Keratinocyte (primary cell): ENCODE data around the gene F7. TPM values are rescaled to one million over a fixed set of nuclear protein-coding genes. Genes with fewer than 3 reads are reported as not detected.

Experiments
- DNase-seq: peaks from one replicate; pipeline ENCODE4 v3.0.0-alpha.2; 2011; ENCODE audit warnings: low read depth, missing footprints, low spot score
- FAIRE-seq: peaks from 2 replicates; lab custom pipeline; 2011; peaks lifted over from hg19 to GRCh38; lab: Jason Lieb, UNC
- H2AFZ ChIP-seq: 2 replicates; pipeline ENCODE4 v1.6.0; 2012; ENCODE audit warnings: low read length, control low read depth, inconsistent platforms; ENCODE audit not compliant: control insufficient read depth
- H3K27ac ChIP-seq: 2 replicates; pipeline ENCODE4 v1.5.1; 2011; ENCODE audit warnings: low read length; ENCODE audit not compliant: control insufficient read depth, insufficient read depth
- H3K27me3 ChIP-seq: 3 replicates; pipeline ENCODE4 v1.6.0; 2011; ENCODE audit warnings: low read length; ENCODE audit not compliant: control insufficient read depth, insufficient read depth; ENCODE audit errors: extremely low read depth
- H3K36me3 ChIP-seq, 2 experiments: 2 replicates in 1 of 2; 3 replicates in 1 of 2; pipeline ENCODE4 v1.5.1; 2011; ENCODE audit warnings: low read length in 2 of 2, mild to moderate bottlenecking in 1 of 2; ENCODE audit not compliant: control insufficient read depth in 2 of 2, insufficient read depth in 2 of 2; ENCODE audit errors: extremely low read depth in 1 of 2
- H3K4me1 ChIP-seq: 3 replicates; pipeline ENCODE4 v1.5.1; 2011; ENCODE audit warnings: low read length; ENCODE audit not compliant: control insufficient read depth, insufficient read depth; ENCODE audit errors: extremely low read depth
- H3K4me2 ChIP-seq: 3 replicates; pipeline ENCODE4 v1.6.0; 2011; ENCODE audit warnings: low read depth, low read length; ENCODE audit not compliant: control insufficient read depth, insufficient read depth; ENCODE audit errors: extremely low read depth
- H3K4me3 ChIP-seq, 3 experiments: fragments of 200-600 bp in 1 of 3; sonication (generic) in 1 of 3; 2 replicates in 2 of 3; 3 replicates in 1 of 3; pipeline ENCODE4 v1.5.1; 2011 to 2016; ENCODE audit warnings: low read length in 3 of 3, mild to moderate bottlenecking in 3 of 3, control low read depth in 2 of 3, inconsistent platforms in 1 of 3, low read depth in 1 of 3, mixed read lengths in 1 of 3, mixed run types in 1 of 3, moderate library complexity in 1 of 3; ENCODE audit not compliant: control insufficient read depth in 2 of 3, insufficient read depth in 2 of 3; ENCODE audit errors: extremely low read depth in 1 of 3
- H3K79me2 ChIP-seq: 2 replicates; pipeline ENCODE4 v1.6.0; 2012; ENCODE audit warnings: low read length; ENCODE audit not compliant: control insufficient read depth, insufficient read depth
- H3K9ac ChIP-seq: 3 replicates; pipeline ENCODE4 v1.6.0; 2011; ENCODE audit warnings: low read length; ENCODE audit not compliant: control insufficient read depth, insufficient read depth; ENCODE audit errors: extremely low read depth
- H3K9me1 ChIP-seq: 3 replicates; pipeline ENCODE4 v1.6.0; 2011; ENCODE audit warnings: low read length; ENCODE audit not compliant: control insufficient read depth, insufficient read depth; ENCODE audit errors: extremely low read depth
- H3K9me3 ChIP-seq: 2 replicates; pipeline ENCODE4 v1.5.1; 2012; ENCODE audit warnings: low read depth, low read length; ENCODE audit not compliant: control insufficient read depth
- H4K20me1 ChIP-seq: 3 replicates; pipeline ENCODE4 v1.6.0; 2011; ENCODE audit warnings: low read length; ENCODE audit not compliant: control insufficient read depth, insufficient read depth; ENCODE audit errors: extremely low read depth
- EZH2 ChIP-seq: IDR thresholded peaks from one replicate; pipeline ENCODE4 v1.6.1; 2012; ENCODE audit warnings: inconsistent platforms, mild to moderate bottlenecking, low read length, moderate library complexity
- dilution Hi-C: fragments of 300-500 bp; cut with MboI; formaldehyde crosslinking; loops from one replicate; pipeline ENCODE4 v1.7.0; 2020; ENCODE audit warnings: low sequenced_read_pairs; ENCODE audit not compliant: extremely low pct_ligation_motif_present
- polyA plus RNA-seq, 5 experiments: library from polyadenylated mRNA; depleted of rRNA in 3 of 5; stranded (reverse) in 3 of 5; stranded (forward) in 1 of 5; unstranded in 1 of 5; fragments of >200 nt; gene quantifications; 1 replicate in 1 of 5; 2 replicates in 3 of 5; 3 replicates in 1 of 5; pipeline versions ENCODE4 v1.2.1 to v1.2.3, GENCODE V29; 2011 to 2012; ENCODE audit warnings: missing spikeins in 2 of 5, low read depth in 1 of 5, low replicate concordance in 1 of 5
- TF ChIP-seq, protein P1 (sequence below), 3 experiments: IDR thresholded peaks in 1 of 3; conservative IDR thresholded peaks in 1 of 3; optimal IDR thresholded peaks in 1 of 3; 2 replicates in 2 of 3; 3 replicates in 1 of 3; pipeline versions ENCODE3 to v1.5.1; 2011; ENCODE audit warnings: low read length in 3 of 3, mild to moderate bottlenecking in 3 of 3, moderate library complexity in 2 of 3, control low read depth in 1 of 3, inconsistent platforms in 1 of 3; ENCODE audit not compliant: insufficient read depth in 2 of 3; ENCODE audit errors: extremely low read depth in 1 of 3

F7 gene
- polyA plus RNA-seq, 1 donor (not counting 4 experiments of a cell fraction or from before 2014, with no cell fraction given): not detected

DNA sequence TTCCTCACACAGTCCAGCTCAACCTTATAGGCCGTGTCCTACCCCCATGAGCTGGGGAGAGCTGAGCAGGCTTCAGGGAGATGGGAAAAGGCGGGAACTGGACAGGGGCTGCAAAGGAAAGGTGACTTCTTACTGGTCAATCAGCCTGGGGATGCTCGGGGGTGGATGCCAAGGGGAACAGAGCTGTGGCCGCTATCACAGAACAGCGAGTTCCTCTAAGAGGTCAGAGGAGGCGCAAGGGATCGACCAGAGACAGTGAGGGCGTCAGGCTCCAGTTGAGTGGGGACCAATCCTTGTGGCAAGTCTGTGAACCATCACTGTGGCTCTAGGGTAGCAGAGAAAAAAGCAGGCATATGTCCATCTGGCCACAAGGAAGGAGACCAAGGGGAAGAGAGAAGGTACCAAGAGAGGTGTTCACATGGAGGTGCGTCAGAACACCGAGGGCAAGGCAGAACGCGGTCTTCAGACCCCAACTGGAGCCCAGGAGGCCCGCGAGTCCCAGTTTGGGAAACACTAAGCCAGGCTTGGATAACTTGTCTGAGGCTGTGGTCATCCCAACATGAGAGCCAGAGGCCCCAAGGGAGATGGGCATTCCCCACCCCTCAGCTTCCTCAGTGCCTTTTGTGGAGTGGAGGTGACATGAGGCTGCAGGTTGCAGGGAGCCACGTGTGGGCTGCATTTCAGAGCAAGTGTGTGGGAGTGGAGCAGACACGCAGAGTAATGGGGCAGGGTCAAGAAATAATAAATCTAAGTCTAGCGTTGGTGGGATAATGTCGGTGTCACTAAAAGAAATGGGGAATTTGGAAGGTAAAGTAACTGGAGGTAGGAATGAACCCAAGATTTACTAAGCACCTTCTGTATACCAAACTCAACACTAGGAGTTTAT lies 20.9 kb downstream of the F7 start:
- FAIRE-seq: no peak
- no peaks in the 10 kb centered on the region for H3K9me3 ChIP-seq
- no peak overlapping the region for H3K9ac ChIP-seq
- no peak overlapping the region for H2AFZ ChIP-seq
- no peaks in the 10 kb centered on the region for H3K4me1 ChIP-seq
- no peak overlapping the region for H3K27ac ChIP-seq
- DNase-seq: no peak
- H3K4me2 ChIP-seq: no peak overlapping the region
- H3K79me2 ChIP-seq: no peaks in the 10 kb centered on the region
- H3K36me3 ChIP-seq: no peaks in the 10 kb centered on the region
- dilution Hi-C loops: no loop called here
- TF ChIP-seq, protein P1, sequence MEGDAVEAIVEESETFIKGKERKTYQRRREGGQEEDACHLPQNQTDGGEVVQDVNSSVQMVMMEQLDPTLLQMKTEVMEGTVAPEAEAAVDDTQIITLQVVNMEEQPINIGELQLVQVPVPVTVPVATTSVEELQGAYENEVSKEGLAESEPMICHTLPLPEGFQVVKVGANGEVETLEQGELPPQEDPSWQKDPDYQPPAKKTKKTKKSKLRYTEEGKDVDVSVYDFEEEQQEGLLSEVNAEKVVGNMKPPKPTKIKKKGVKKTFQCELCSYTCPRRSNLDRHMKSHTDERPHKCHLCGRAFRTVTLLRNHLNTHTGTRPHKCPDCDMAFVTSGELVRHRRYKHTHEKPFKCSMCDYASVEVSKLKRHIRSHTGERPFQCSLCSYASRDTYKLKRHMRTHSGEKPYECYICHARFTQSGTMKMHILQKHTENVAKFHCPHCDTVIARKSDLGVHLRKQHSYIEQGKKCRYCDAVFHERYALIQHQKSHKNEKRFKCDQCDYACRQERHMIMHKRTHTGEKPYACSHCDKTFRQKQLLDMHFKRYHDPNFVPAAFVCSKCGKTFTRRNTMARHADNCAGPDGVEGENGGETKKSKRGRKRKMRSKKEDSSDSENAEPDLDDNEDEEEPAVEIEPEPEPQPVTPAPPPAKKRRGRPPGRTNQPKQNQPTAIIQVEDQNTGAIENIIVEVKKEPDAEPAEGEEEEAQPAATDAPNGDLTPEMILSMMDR (optimal IDR thresholded peaks at IDR 0.05 in 1 of 3, IDR thresholded peaks at IDR 0.05 in 1 of 3, conservative IDR thresholded peaks at IDR 0.05 in 1 of 3; ENCODE audit: extremely low read depth in 1 of 3, insufficient read depth in 2 of 3, low read length in 3 of 3): no peak
- no peak for TF ChIP-seq EZH2
- H3K9me1 ChIP-seq: no peaks in the 10 kb centered on the region
- H3K4me3 ChIP-seq: no peak overlapping the region
- peaks cover 2% of the 10 kb centered on the region for H3K27me3 ChIP-seq
- no peaks in the 10 kb centered on the region for H4K20me1 ChIP-seq

DNA sequence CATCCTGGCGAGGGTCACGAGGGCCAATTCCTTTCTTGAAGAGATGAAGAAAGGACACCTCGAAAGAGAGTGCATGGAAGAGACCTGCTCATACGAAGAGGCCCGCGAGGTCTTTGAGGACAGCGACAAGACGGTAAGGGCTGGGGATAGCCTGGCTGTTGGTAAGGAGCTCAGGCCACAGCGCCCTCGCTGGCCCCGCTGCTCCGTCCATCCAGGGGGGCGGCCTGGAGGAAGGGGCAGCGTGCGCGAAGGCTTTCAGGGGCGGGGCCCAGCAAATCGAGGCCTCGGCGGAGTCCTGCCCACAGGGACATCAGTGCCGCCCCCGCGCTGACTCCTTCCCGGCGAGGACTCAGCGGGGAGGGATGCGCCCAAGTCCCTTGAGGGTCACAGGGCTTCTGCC lies 23.9 kb downstream of the F7 start:
- H3K36me3 ChIP-seq: no peaks in the 10 kb centered on the region
- H3K4me2 ChIP-seq: no peak overlapping the region
- H3K27me3 ChIP-seq: peaks cover 2% of the 10 kb centered on the region
- H3K4me1 ChIP-seq: no peaks in the 10 kb centered on the region
- H3K27ac ChIP-seq: no peak overlapping the region
- TF ChIP-seq, protein P1 (optimal IDR thresholded peaks at IDR 0.05 in 1 of 3, IDR thresholded peaks at IDR 0.05 in 1 of 3, conservative IDR thresholded peaks at IDR 0.05 in 1 of 3; ENCODE audit: extremely low read depth in 1 of 3, insufficient read depth in 2 of 3, low read length in 3 of 3): no peak
- no peak for TF ChIP-seq EZH2
- H3K4me3 ChIP-seq: no peak overlapping the region
- no peak overlapping the region for H3K9ac ChIP-seq
- H4K20me1 ChIP-seq: no peaks in the 10 kb centered on the region
- dilution Hi-C loops: no loop called here
- no peak overlapping the region for H2AFZ ChIP-seq
- H3K9me1 ChIP-seq: no peaks in the 10 kb centered on the region
- no peaks in the 10 kb centered on the region for H3K79me2 ChIP-seq
- H3K9me3 ChIP-seq: no peaks in the 10 kb centered on the region
- DNase-seq (no peak), FAIRE-seq (no peak)
